Lower leg skin (tissue), 4 donors: Measurements from ENCODE around the gene TAGLN. TPM values are rescaled to one million over a fixed set of nuclear protein-coding genes. Genes with fewer than 3 reads are reported as not detected.

Source experiments
- DNase-seq, 2 donors: peaks; one replicate each; pipeline ENCODE4 v3.0.0-alpha.2; 2019; ENCODE audit warnings: low spot score in 2 of 2
- H3K4me3 ChIP-seq: fragments of 200-600 bp; sonication (generic); 2 replicates; pipeline ENCODE4 v1.5.1; 2017; ENCODE audit warnings: mild to moderate bottlenecking, low read depth; ENCODE audit not compliant: poor library complexity, severe bottlenecking
- POLR2A ChIP-seq, 2 donors: fragments of 450-650 bp; IDR thresholded peaks; one replicate each; pipeline ENCODE4 v1.6.1; 2016 to 2017; ENCODE audit warnings: antibody characterized with exemption in 2 of 2, mild to moderate bottlenecking in 1 of 2, moderate library complexity in 1 of 2
- WGBS, 2 donors: methylation state at CpG; one replicate each; pipeline ENCODE4 v1.1.5; 2018; 5-methylcytosine and 5-hydroxymethylcytosine counted together
- intact Hi-C: fragments of 100-400 bp; cut with DNase I; formaldehyde crosslinking; loops from one replicate; pipeline ENCODE4 v1.15.0; 2023; ENCODE audit warnings: low total_unique reads
- total RNA-seq, 4 donors: library from RNA; depleted of rRNA; stranded (reverse); fragments of >200 nt; gene quantifications; one replicate each; pipeline ENCODE4 v1.1.0, GENCODE V29; 2016
- TF ChIP-seq, protein P1 (sequence below), 3 donors: fragments of 450-650 bp; IDR thresholded peaks; one replicate each; pipeline ENCODE4 v1.5.1; 2016; ENCODE audit warnings: antibody characterized with exemption in 3 of 3, mild to moderate bottlenecking in 3 of 3, moderate library complexity in 2 of 3

TAGLN gene
- total RNA-seq, 4 donors from 2014 or later, result 122 to 450 (median 233) TPM

GRCh38 chr11:117229931-117230285, 30.7 kb downstream of the TAGLN start:
- TF ChIP-seq, protein P1, sequence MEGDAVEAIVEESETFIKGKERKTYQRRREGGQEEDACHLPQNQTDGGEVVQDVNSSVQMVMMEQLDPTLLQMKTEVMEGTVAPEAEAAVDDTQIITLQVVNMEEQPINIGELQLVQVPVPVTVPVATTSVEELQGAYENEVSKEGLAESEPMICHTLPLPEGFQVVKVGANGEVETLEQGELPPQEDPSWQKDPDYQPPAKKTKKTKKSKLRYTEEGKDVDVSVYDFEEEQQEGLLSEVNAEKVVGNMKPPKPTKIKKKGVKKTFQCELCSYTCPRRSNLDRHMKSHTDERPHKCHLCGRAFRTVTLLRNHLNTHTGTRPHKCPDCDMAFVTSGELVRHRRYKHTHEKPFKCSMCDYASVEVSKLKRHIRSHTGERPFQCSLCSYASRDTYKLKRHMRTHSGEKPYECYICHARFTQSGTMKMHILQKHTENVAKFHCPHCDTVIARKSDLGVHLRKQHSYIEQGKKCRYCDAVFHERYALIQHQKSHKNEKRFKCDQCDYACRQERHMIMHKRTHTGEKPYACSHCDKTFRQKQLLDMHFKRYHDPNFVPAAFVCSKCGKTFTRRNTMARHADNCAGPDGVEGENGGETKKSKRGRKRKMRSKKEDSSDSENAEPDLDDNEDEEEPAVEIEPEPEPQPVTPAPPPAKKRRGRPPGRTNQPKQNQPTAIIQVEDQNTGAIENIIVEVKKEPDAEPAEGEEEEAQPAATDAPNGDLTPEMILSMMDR (IDR thresholded peaks at IDR 0.05), result no peak
- TF ChIP-seq POLR2A (IDR thresholded peaks at IDR 0.05), result no peak
- 80 to 91% methylated on average over 5 of the region's 5 CpGs for WGBS, 2 donors
- intact Hi-C loops, result no loop called here
- H3K4me3 ChIP-seq, result no peak overlapping the region
- DNase-seq, result peak in 1 of 2 donors; percentile 60

DNA sequence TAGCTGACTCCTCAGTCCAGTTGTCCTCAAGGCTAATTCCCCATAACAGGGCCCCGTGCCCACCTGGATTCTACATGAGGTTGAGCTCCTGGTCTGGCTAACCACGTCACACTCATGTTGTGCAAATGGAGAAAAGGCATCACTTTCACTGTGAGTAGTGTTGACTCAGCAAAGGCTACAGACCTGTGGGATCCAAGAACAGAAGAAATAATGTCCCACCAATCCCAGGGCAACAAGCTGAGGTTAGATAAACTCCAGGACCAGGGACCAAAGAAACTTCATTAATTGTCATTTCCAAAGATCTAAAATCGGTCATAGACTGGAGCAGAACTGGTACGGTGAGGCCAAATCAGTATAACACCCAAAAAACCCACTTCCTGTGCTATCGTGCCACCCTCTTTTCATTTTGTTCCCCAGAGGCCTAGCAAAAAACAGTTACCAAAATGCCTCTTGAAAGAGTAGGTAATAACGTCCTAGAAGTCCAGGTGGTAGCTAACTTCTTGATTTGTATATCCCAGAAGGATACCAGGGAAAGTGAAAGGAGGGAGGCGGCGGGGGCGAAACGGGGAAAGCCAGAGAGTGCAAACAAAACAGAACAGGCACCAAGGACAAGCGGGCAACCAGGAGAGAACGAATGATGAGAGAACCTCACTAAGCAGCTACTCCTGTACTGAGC, 31.3 kb downstream of the TAGLN start:
- DNase-seq, result peak in 1 of 2 donors; percentile 80
- no peak overlapping the region for H3K4me3 ChIP-seq
- intact Hi-C loops, result no loop called here
- WGBS, 2 donors, result 59 to 69% methylated on average over 12 of the region's 12 CpGs
- no peak for TF ChIP-seq POLR2A (IDR thresholded peaks at IDR 0.05)
- TF ChIP-seq, protein P1 (IDR thresholded peaks at IDR 0.05), result no peak

GRCh38 chr11:117230999-117231841, 32.0 kb downstream of the TAGLN start:
- peak in 1 of 2 donors; percentile 64 for DNase-seq
- no peak for TF ChIP-seq POLR2A (IDR thresholded peaks at IDR 0.05)
- TF ChIP-seq, protein P1 (IDR thresholded peaks at IDR 0.05), result no peak
- 3 to 4% methylated on average over 14 of the region's 14 CpGs for WGBS, 2 donors
- intact Hi-C loops, result no loop called here
- peak overlapping the region; percentile 79 for H3K4me3 ChIP-seq

- peak within 1 kb of the TSS; percentile 79 for H3K4me3 ChIP-seq
- 0% methylated on average over 3 to 8 of the region's 13 CpGs for WGBS, 2 donors
- DNase-seq, result peak; percentile 47 to 95
- TF ChIP-seq, protein P1 (IDR thresholded peaks at IDR 0.05), result no peak
- no peak for TF ChIP-seq POLR2A (IDR thresholded peaks at IDR 0.05)
- intact Hi-C loops, result no loop called here
Measured at GRCh38 chr11:117231842-117232091, 32.6 kb downstream of the TAGLN start, which contains the start of gene PCSK7. Gene PCSK7, minus strand, starts transcription at chr11:117232073. Its CDS starts 2,229 bp downstream, at chr11:117229844.

GRCh38 chr11:117232092-117232878, 33.1 kb downstream of the TAGLN start, which contains the start of gene RNF214:
Gene RNF214, plus strand, starts transcription at chr11:117232671. Its CDS starts 1,602 bp downstream, at chr11:117234273.
- intact Hi-C loops, result no loop called here
- DNase-seq, result peak; percentile 55 to 94
- TF ChIP-seq POLR2A (IDR thresholded peaks at IDR 0.05), result no peak
- TF ChIP-seq, protein P1 (IDR thresholded peaks at IDR 0.05), result peak in 2 of 3 donors; percentile 28 to 71
- 0% methylated on average over 42 to 47 of the region's 94 CpGs for WGBS, 2 donors
- H3K4me3 ChIP-seq, result peak within 1 kb of the TSS; percentile 79
